Transverse colon (tissue), 4 donors: Measurements from ENCODE around the gene TYMP.

Experiments used
- EP300 ChIP-seq: sonication (generic); formaldehyde crosslinking; IDR thresholded peaks from one replicate; pipeline ENCODE4 v1.6.1; 2017; ENCODE audit warnings: antibody characterized with exemption, low read depth
- POLR2A ChIP-seq: fragments of 450-650 bp; IDR thresholded peaks from one replicate; pipeline ENCODE4 v1.6.1; 2016; ENCODE audit warnings: antibody characterized with exemption, mild to moderate bottlenecking, moderate library complexity
- POLR2AphosphoS5 ChIP-seq, 3 donors: sonication (generic); formaldehyde crosslinking; IDR thresholded peaks; one replicate each; pipeline ENCODE4 v1.6.1; 2016; ENCODE audit warnings: antibody characterized with exemption in 3 of 3
- TF ChIP-seq, protein P1 (sequence below), 5 experiments: fragments of 200-600 bp in 3 of 5; fragments of 450-650 bp in 2 of 5; sonication (generic) in 3 of 5; IDR thresholded peaks; 1 replicate in 2 of 5; 2 replicates in 3 of 5; pipeline ENCODE4 v1.5.1; 2016 to 2017; ENCODE audit warnings: antibody characterized with exemption in 5 of 5, inconsistent platforms in 3 of 5, mild to moderate bottlenecking in 2 of 5, moderate library complexity in 1 of 5

DNA sequence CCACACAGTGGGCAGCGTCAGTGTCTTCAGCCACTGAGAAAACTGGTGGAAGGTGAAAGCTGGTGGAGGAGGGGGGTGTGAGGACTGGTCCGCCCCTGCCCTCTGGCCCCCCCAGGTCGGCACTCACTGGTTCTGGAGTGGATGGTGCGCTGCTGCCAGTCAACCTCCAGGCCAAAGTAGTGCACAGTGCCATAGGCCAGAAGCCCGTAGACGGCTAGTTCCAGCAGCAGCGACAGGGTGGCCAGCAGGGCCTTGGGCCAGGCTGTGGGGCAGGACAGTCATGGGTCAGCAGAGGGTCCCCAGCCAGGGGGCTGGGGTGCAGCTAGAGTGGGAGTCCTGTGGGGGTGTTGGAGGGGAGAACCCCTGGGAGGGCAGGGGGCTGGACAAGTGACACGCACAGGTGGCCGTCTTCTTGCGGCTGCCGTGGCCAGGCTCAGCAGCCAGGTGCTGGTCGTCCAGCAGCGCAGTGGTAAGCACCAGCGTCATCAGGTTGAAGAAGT, 24.5 kb downstream of the TYMP start:
- TF ChIP-seq, protein P1, sequence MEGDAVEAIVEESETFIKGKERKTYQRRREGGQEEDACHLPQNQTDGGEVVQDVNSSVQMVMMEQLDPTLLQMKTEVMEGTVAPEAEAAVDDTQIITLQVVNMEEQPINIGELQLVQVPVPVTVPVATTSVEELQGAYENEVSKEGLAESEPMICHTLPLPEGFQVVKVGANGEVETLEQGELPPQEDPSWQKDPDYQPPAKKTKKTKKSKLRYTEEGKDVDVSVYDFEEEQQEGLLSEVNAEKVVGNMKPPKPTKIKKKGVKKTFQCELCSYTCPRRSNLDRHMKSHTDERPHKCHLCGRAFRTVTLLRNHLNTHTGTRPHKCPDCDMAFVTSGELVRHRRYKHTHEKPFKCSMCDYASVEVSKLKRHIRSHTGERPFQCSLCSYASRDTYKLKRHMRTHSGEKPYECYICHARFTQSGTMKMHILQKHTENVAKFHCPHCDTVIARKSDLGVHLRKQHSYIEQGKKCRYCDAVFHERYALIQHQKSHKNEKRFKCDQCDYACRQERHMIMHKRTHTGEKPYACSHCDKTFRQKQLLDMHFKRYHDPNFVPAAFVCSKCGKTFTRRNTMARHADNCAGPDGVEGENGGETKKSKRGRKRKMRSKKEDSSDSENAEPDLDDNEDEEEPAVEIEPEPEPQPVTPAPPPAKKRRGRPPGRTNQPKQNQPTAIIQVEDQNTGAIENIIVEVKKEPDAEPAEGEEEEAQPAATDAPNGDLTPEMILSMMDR (IDR thresholded peaks at IDR 0.05) = no peak
- TF ChIP-seq POLR2A (no peak), POLR2AphosphoS5 (IDR thresholded peaks at IDR 0.05) (no peak), EP300 (no peak)
